ENCODE measurements around the gene KIAA1755. TPM values are rescaled to one million over a fixed set of nuclear protein-coding genes. Genes with fewer than 3 reads are reported as not detected.

Gene KIAA1755
- total and polyA plus RNA-seq, 9 of the 15 experiments (the other 6 are each of a cell fraction or from before 2014, with no cell fraction given): not detected

GRCh38 chr20:38291966-38292365 is 31.4 kb upstream of the KIAA1755 start (continued):
- TF ChIP-seq DLX4 (CRISPR knock-in tag; IDR thresholded peaks at IDR 0.05) (no peak), U2AF2 (optimal IDR thresholded peaks at IDR 0.05; ENCODE audit: low read depth, low read length) (no peak), ZNF263 (CRISPR knock-in tag; IDR thresholded peaks at IDR 0.05; ENCODE audit: borderline replicate concordance) (no peak), CHCHD3 (CRISPR knock-in tag; IDR thresholded peaks at IDR 0.05) (no peak), ZEB2 (IDR thresholded peaks at IDR 0.05) (no peak)

- Histone ChIP-seq H4K20me1 (replicated peaks; ENCODE audit: control insufficient read depth, insufficient read depth, low read length) (no peaks in the 10 kb centered on the region; the same call in 1 of the 2 replicates), H3K79me2 (ENCODE audit: control insufficient read depth, insufficient read depth, low read length) (no peaks in the 10 kb centered on the region), H2AFZ (ENCODE audit: low read depth, low read length) (no peak overlapping the region), H3K9me1 (ENCODE audit: control insufficient read depth, insufficient read depth, low read length) (no peaks in the 10 kb centered on the region), H3K4me3 (no peak overlapping the region), H3K4me1 (replicated peaks in 1 of 2; ENCODE audit: control insufficient read depth in 2 of 2, insufficient read depth in 2 of 2, low read length in 2 of 2) (no peaks in the 10 kb centered on the region; a peak in 1 of 5 replicates), H3K27me3 (ENCODE audit: control insufficient read depth in 2 of 2, insufficient read depth in 2 of 2, low read length in 2 of 2) (peaks cover 50 to 70% of the 10 kb centered on the region in 2 experiments), H3K9me3 (replicated peaks; ENCODE audit: control insufficient read depth, insufficient read depth, low read depth, low read length) (no peaks in the 10 kb centered on the region), H3K4me2 (ENCODE audit: insufficient read depth, low read length) (no peak overlapping the region), H3K27ac (ENCODE audit: extremely low read depth, low read depth, low read length) (no peak overlapping the region), H3K9ac (ENCODE audit: insufficient read depth in 1 of 2, low read depth in 2 of 2, low read length in 2 of 2) (no peak overlapping the region), H3K36me3 (ENCODE audit: control insufficient read depth, insufficient read depth, low read length) (no peaks in the 10 kb centered on the region)
- ChIA-PET POLR2A (interaction anchor here (0.5 to 1.0 kb wide), 3 partner anchors 10 to 106 kb away, joined by 3 read pairs; no protein-coding TSS in a partner anchor), CTCF (ENCODE audit: low intra/inter-chr PET ratio) (interaction anchor here (0.6 kb wide), 1 partner anchor 34 kb away, joined by 5 read pairs; no protein-coding TSS in a partner anchor)
- peak; percentile 38 to 51 (median 48) for DNase-seq (ENCODE audit: extremely low read depth in 1 of 4, low spot score in 3 of 4)
- in situ Hi-C loops (cut with MboI) (no loop called here), intact Hi-C loops (cut with micrococcal nuclease) (no loop called here)
- ATAC-seq: peak; percentile 91
- no TSS peak for BruUV-seq (replicated peaks)
- FAIRE-seq: peak; percentile 52
- WGBS (ENCODE audit: insufficient coverage, low coverage, missing lambda C conversion rate): 1% methylated on average over 21 of the region's 21 CpGs
- TF ChIP-seq ZBTB5 (IDR thresholded peaks at IDR 0.05) (no peak), CTBP1 (IDR thresholded peaks at IDR 0.05; ENCODE audit: borderline replicate concordance) (peak; percentile 11; the same call in 1 of the 2 replicates), RAD21 (CRISPR knock-in tag; conservative IDR thresholded peaks at IDR 0.05 in 1 of 2, IDR thresholded peaks at IDR 0.05 in 1 of 2) (peak in 1 of 2 experiments; percentile 42; a peak in 2 of 4 replicates), SMARCE1 (IDR thresholded peaks at IDR 0.05) (no peak), ZNF75A (CRISPR knock-in tag; IDR thresholded peaks at IDR 0.05) (peak; percentile 73; the same call in 1 of the 2 replicates), TAL1 (IDR thresholded peaks at IDR 0.05) (no peak), ZNF512 (tag; IDR thresholded peaks at IDR 0.05) (no peak), BRD9 (IDR thresholded peaks at IDR 0.05; ENCODE audit: low read depth, partially characterized antibody) (peak; percentile 31), ETV5 (CRISPR knock-in tag; IDR thresholded peaks at IDR 0.05; ENCODE audit: low read depth) (no peak), MCM5 (IDR thresholded peaks at IDR 0.05; ENCODE audit: low read depth) (no peak), PRMT5 (CRISPR knock-in tag; IDR thresholded peaks at IDR 0.05) (no peak), SMARCA5 (IDR thresholded peaks at IDR 0.05) (peak; percentile 88; the same call in 1 of the 2 replicates), ZNF785 (CRISPR knock-in tag; IDR thresholded peaks at IDR 0.05) (no peak)
These were observed 30.6 kb upstream of the KIAA1755 start for GRCh38 chr20:38290829-38291814.

Data from K562 (cell line).